ENCODE results near the gene ABR.
"Not testable (repeated sequence)": the region's sequence is repeated elsewhere in the genome, so short reads cannot be mapped to it uniquely, and the experiment has no call there.

The ABR gene

GRCh38 chr17:975371-975915, 204.3 kb downstream of the ABR start:
- no peak for DNase-seq

GRCh38 chr17:974778-975177, 205.0 kb downstream of the ABR start:
- DNase-seq: not testable (repeated sequence)

- no peak for DNase-seq
Observed at GRCh38 chr17:973053-973452, 206.7 kb downstream of the ABR start.

DNA sequence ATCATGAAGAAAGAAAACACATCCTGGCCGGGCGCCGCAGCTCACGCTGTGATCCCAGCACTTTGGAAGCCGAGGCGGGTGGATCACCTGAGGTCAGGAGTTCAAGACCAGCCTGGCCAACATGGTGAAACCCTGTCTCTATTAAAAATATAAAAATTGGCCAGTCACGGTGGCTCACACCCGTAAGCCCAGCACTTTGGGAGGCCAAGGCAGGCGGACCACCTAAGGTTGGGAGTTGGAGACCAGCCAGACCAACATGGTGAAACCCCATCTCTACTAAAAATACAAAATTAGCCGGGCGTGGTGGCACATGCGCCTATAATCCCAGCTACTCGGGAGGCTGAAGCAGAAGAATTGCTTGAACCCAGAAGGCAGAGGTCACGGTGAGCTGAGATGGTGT, 207.9 kb downstream of the ABR start:
- not testable (repeated sequence) for DNase-seq

DNA sequence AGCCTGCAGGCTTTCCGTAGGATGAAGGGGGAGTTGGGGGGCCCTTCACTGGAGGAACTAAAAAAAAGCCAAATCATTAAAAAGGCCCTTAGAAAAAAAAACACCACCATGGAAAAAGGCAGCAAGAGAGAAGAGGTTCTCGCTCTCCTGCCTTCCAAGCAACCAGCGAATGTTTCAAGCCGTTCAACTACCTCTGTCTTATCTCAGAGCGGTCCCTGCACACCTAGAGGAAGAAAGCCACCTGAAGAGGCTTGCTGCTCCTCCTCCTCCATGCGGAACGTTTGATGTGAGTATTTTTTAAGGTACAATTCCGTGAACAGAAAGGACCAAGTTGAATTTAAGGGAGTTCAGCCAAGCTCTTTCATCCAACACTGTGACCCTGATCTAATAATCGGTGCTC, 209.4 kb downstream of the ABR start:
- no peak for DNase-seq

DNA sequence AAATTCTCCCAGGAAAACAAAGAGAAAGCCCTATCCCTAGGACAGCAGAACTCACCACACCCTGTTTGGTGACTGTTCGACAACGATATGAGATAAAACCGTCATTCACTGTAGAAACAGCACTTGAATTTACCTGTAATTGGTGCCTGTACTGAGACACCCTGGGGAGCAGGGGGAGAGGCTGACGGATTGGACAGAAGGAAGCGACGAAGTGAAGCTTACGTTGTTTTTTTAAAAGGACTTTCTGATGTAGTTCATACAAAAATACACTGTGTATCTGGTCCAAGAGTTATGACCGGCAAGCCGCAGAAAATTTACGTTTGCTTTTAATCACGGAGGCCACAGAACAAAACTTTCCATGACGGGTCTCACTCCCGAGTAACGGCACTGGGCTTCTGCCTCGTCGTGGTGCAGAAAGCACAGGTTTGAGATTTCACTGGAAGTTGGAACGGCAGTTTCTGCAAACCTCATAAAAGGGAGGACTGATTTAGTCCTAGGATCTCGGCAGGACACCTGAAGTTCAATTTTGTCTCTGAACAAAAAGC, 209.9 kb downstream of the ABR start:
- DNase-seq: peak; percentile 11

DNA sequence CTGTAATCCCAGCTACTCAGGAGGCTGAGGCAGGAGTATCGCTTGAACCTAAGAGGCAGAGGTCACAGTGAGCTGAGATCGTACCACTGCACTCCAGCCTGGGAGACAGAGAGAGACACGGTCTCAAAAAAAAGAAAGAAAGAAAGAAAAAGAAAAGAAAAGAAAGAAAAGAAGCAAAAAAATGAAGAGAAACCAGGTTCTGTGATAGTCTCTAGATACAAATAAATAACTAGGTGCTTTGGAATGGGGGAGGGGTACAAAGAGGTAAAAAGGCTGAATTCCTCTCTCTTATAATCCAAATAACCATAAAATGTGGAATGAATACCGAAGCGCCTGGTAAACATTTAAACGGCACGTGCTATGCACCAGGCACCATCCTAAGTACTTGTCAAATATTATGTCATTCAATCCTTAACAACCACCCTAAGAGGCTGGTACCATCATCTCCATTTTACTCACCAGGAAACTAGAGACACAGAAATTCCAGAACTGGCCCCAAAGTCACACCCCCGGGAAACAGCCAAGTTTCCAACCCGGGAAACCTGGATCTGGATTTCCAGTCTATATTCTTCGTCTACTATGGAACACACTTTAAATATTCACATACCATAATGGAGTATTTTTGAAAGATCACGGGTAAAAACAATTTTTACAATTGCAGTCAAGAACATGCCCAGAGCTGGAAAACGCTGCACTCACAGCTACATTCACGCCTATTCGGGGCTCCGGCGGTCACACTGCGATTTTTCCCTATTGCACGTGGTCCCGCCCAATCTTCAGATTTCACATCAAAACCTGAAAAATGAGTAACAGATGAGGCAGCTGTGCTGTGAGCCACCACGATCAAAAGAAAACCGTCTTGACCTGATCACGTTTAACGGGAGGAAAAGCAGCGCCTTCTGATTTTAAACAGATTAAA, 210.7 kb downstream of the ABR start:
- peak; percentile 28 for DNase-seq

DNA sequence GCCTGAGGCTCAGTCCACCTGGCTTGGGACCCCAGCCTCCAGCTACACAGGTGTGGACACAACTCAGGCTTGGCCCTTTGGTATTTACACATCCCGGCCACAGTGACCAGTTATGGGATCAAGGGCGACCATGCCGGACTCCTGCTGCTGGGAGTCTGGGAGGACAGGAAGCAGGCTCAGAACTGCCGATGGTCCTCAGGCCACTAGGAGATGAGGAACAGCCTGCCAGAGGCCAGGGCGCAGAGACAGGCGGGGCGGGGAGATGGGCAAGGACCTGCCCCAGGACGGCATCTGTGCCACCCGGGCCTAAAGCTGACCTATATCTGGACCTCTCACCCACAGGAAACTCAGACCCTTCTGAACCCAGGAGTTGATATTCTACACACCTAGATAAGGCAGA, 212.7 kb downstream of the ABR start:
- DNase-seq: no peak

- DNase-seq: no peak
Observed at GRCh38 chr17:965311-965989, 214.3 kb downstream of the ABR start.

- no peak for DNase-seq
Observed at GRCh38 chr17:964876-965275, 214.9 kb downstream of the ABR start.

GRCh38 chr17:962670-963069, 217.1 kb downstream of the ABR start:
- no peak for DNase-seq

GRCh38 chr17:962166-962565, 217.6 kb downstream of the ABR start:
- no peak for DNase-seq

DNA sequence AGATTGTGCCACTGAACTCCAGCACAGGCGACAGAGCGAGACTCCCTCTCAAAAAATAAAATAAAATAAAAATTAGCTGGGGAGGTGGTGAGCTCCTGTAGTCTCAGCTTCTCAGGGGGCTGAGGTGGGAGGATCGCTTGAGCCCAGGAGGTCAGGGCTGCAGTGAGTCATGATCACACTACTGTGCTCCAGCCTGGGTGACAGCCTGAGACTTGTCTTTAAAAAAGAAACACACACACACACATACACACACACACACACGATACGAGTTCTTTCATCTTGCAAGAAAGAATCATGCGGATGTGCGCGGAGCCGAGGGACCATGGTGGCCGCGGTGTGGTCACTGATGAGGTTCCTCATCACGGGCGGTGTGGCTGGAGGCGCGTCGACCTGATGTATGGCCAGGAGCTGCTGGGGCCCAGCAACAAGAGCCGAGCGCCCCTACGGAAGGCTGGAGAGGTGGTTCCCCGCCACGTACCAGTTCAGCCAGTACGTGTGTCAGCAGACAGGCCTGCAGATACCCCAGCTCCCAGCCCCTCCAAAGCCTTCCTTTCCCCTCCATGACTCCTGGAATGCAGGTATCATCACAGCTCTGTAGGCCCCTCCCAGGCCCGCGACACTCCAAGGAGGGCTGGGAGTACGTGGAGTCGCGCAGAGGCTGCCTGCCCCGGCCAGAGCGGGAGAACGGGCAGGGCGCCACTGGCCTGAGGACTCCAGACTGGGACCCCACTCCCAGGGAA, 220.9 kb downstream of the ABR start:
- no peak for DNase-seq

GRCh38 chr17:957856-958421, 221.8 kb downstream of the ABR start:
- no peak for DNase-seq

GRCh38 chr17:956905-957304, 222.9 kb downstream of the ABR start:
- no peak for DNase-seq

- DNase-seq: no peak
Observed at GRCh38 chr17:954431-955164, 225.2 kb downstream of the ABR start.

- no peak for DNase-seq
Observed at GRCh38 chr17:953767-954166, 226.0 kb downstream of the ABR start.

Data from DMS153 (cell line).